ENCODE results near the gene TFG.

TFG gene

DNA sequence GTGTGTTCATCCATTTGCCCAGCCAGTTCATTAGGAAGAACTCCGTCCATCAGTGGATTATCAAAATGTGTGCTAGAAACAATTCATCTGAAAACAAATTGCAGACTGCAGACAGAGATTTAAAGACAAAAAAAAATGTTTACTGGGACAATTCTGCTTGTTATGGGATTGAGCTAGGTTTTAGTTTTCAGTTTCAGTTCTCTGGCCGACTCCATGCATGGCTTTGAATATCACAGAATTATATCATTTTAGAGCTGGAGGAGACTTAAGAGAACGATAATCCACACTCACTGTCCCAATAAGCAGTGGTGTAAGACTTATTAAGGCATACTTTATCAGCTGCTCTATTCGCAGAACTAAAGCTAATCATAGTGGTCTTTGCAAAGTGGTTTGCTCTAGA, 51.1 kb downstream of the TFG start:
- DNase-seq (ENCODE audit: low read depth): no peak
- TF ChIP-seq, protein P1, sequence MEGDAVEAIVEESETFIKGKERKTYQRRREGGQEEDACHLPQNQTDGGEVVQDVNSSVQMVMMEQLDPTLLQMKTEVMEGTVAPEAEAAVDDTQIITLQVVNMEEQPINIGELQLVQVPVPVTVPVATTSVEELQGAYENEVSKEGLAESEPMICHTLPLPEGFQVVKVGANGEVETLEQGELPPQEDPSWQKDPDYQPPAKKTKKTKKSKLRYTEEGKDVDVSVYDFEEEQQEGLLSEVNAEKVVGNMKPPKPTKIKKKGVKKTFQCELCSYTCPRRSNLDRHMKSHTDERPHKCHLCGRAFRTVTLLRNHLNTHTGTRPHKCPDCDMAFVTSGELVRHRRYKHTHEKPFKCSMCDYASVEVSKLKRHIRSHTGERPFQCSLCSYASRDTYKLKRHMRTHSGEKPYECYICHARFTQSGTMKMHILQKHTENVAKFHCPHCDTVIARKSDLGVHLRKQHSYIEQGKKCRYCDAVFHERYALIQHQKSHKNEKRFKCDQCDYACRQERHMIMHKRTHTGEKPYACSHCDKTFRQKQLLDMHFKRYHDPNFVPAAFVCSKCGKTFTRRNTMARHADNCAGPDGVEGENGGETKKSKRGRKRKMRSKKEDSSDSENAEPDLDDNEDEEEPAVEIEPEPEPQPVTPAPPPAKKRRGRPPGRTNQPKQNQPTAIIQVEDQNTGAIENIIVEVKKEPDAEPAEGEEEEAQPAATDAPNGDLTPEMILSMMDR (IDR thresholded peaks at IDR 0.05; ENCODE audit: control insufficient read depth, extremely low read depth, insufficient read depth): no peak
- no peak overlapping the region for H3K4me3 ChIP-seq (ENCODE audit: low read depth, low read length)

DNA sequence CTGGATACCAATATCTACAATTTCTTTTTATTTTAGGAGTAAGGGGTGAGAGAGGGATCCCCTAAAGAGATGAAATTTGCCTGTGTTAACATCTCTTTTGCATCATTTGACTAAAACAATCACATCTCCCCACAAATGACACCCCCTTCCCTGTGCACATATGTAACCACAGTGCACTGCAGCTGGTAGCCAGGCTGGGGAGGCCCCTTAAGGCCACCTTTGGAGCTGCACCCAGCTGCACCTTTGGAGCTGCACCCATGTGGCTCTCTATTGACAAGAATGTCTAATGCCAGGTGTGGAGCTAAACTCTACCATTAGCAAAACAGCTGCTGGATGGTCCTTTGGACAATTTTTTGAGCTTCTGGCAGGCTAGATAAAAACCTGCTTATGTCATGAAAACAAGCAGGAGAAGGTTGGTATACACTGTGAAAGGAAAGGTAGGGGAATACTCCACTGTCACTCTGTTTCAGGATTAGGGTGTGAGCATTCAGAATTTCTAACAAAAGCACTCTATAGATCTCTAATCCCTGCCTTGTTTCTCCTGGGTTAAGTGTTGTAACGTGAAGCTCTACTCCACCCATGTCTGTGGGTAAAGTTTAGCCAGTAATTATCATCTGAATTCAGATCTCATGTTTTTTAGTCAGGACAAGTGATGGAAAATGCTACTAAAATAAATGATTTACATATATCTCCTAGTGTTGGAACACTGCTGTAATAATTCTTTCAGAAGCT, 52.1 kb downstream of the TFG start:
- TF ChIP-seq, protein P1 (IDR thresholded peaks at IDR 0.05; ENCODE audit: control insufficient read depth, extremely low read depth, insufficient read depth): no peak
- no peak overlapping the region for H3K4me3 ChIP-seq (ENCODE audit: low read depth, low read length)
- no peak for DNase-seq (ENCODE audit: low read depth)

DNA sequence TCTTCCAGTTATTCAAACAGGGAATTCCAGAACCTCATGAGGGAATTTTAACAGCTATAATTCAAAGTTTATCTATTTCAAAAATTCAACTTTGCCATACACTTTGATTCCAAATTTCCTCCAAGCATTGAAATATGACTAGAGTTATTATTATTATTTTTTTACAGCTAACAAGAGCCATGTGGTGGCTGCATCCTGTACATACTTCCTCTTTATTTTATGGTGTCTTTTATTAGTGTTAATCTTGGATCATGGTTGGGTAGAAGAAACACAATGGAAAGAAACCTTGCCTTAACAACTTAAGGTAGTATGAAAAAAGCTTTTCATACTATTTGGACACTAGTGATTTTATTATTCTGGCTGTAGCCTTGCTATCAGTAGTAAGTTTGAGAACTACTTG, 52.7 kb downstream of the TFG start:
- DNase-seq (ENCODE audit: low read depth): no peak
- TF ChIP-seq, protein P1 (IDR thresholded peaks at IDR 0.05; ENCODE audit: control insufficient read depth, extremely low read depth, insufficient read depth): no peak
- H3K4me3 ChIP-seq (ENCODE audit: low read depth, low read length): no peak overlapping the region

DNA sequence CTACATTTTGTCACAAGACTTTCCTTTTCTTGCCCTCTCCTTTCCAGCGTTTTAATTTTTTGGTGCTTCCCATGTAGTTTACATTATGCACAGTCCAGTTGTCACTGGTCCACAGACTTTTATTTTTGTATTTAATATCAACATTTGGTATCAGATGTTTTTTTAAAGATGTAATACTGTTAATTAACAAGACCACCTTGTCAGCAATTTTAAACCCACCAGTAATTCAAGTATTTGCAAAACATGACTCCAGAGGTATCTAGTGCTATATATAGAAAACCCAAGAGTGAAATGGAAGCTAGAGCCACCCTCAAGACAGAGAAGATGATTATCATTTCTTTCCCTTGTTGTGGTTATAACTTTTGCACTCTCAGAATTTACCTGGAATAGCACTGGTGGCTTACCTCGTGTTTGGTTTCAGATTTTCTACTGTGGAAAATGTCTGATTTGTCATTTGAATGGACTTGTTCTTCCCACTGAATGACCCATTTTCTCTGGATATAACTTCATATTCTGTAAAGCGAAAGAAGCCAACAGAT, 56.2 kb downstream of the TFG start:
- no peak for DNase-seq (ENCODE audit: low read depth)
- TF ChIP-seq, protein P1 (IDR thresholded peaks at IDR 0.05; ENCODE audit: control insufficient read depth, extremely low read depth, insufficient read depth): no peak
- no peak overlapping the region for H3K4me3 ChIP-seq (ENCODE audit: low read depth, low read length)

DNA sequence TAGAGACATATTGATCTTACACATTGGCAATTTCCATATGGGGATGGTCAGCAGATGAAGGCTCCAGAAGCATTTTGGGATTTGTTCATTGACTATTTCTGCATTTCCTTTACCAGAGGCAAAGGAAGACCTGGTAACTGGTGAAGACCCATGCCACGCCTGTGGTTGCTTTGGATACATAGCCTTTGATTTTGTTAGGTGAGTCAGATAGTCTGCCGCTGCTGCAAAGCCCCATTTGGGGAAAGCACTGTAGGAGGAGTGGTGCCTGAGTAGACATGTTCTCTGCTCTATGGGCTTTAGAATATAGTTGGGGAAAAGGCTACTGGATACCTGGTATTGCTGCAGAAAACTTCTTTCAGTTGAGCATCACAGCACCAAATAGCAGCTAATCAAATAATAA, 56.8 kb downstream of the TFG start:
- DNase-seq (ENCODE audit: low read depth): no peak

DNA sequence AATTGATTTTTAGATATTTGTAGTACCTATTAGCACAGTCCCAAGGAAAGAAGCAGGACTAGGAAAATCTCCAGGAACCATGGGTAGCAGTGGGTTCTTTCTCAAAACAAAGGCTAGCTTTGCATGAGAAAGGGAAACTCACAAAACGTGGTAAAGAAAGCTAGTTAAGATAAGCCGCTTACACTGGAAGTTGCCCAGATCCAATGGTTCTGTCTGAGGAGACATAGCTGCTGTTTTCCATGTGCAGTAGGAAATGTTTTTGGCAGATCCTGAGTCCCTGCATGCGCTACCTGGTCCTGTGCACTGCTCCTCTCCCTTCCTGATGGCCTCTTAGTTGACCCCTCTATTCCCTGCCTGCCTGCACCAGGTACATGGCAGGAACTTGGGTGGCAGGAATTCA, 60.4 kb downstream of the TFG start:
- no peak for DNase-seq (ENCODE audit: low read depth)
- H3K4me3 ChIP-seq (ENCODE audit: low read depth, low read length): no peak overlapping the region
- TF ChIP-seq, protein P1 (IDR thresholded peaks at IDR 0.05; ENCODE audit: control insufficient read depth, extremely low read depth, insufficient read depth): no peak

More for the DNA sequence above, 56.8 kb downstream of the TFG start:
- TF ChIP-seq, protein P1 (IDR thresholded peaks at IDR 0.05; ENCODE audit: control insufficient read depth, extremely low read depth, insufficient read depth): no peak
- H3K4me3 ChIP-seq (ENCODE audit: low read depth, low read length): no peak overlapping the region

DNA sequence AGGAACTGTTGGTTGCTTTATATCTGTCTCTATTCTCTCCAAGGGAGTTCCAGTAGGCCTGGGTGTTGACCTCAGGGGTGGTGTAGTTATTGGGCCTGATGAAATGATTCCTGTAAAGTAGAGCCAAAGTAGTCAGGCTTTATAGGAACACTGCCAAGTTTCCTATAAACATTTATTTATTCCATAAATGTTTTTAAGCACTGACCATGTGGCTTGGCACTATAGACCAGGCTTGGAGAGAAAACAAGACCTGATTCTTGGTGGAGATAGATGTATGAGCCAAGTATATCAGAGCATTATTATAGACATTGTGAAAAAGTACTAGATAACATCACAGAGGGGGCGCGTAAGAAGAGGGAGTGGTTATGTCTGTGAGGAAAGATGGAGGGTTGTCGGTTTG, 65.9 kb downstream of the TFG start:
- H3K4me3 ChIP-seq (ENCODE audit: low read depth, low read length): no peak overlapping the region
- no peak for DNase-seq (ENCODE audit: low read depth)
- TF ChIP-seq, protein P1 (IDR thresholded peaks at IDR 0.05; ENCODE audit: control insufficient read depth, extremely low read depth, insufficient read depth): no peak
